Motor neuron (in vitro differentiated cells): ENCODE measurements around the gene ADAMTS6. TPM values are rescaled to one million over a fixed set of nuclear protein-coding genes. Genes with fewer than 3 reads are reported as not detected.

Source experiments
- ATAC-seq, 8 experiments: fragments of 200-7000 bp; cut with Tn5 transposase; replicated peaks in 6 of 8; 2 replicates each; pipeline ENCODE4 v1.8.0; 2021; ENCODE audit warnings: mild to moderate bottlenecking in 8 of 8, moderate library complexity in 8 of 8
- H3K27ac ChIP-seq, 2 donors: fragments of 250-450 bp; sonication (Bioruptor Pico); 2 replicates each; pipeline ENCODE4 v1.9.0; 2021; ENCODE audit warnings: antibody characterized with exemption in 2 of 2, mild to moderate bottlenecking in 2 of 2, moderate library complexity in 1 of 2
- H3K4me1 ChIP-seq, 2 donors: fragments of 250-450 bp; sonication (Bioruptor Pico); replicated peaks in 1 of 2; 2 replicates each; pipeline ENCODE4 v1.6.1; 2021; ENCODE audit warnings: antibody characterized with exemption in 2 of 2, mild to moderate bottlenecking in 2 of 2, moderate library complexity in 1 of 2
- H3K4me3 ChIP-seq, 5 donors: fragments of 250-450 bp; sonication (Bioruptor Pico); 2 replicates each; pipeline ENCODE4 v1.9.0; 2021; ENCODE audit warnings: antibody characterized with exemption in 5 of 5, mild to moderate bottlenecking in 5 of 5, moderate library complexity in 4 of 5
- WGBS, 10 experiments: fragments of 450-650 bp; shearing (Covaris generic); methylation state at CpG; one replicate each; pipeline ENCODE4 v1.0.0; 2022; 5-methylcytosine and 5-hydroxymethylcytosine counted together
- in situ Hi-C, 9 experiments: fragments of 400-800 bp; cut with MboI; loops; one replicate each; pipeline ENCODE4 v1.15.0; 2021; ENCODE audit warnings: low sequenced_read_pairs in 9 of 9, low pct_unique_long_range_greater_than_20kb in 2 of 9; ENCODE audit not compliant: unreplicated experiment in 9 of 9
- total RNA-seq, 8 experiments: library from RNA; unstranded; fragments of 300-600 nt; gene quantifications; 2 replicates each; pipeline versions ENCODE4 v1.2.3 to v1.2.4, GENCODE V29; 2022

The ADAMTS6 gene
- total RNA-seq, 8 experiments from 2014 or later: 0.80 to 5.1 (median 3.4) TPM

DNA sequence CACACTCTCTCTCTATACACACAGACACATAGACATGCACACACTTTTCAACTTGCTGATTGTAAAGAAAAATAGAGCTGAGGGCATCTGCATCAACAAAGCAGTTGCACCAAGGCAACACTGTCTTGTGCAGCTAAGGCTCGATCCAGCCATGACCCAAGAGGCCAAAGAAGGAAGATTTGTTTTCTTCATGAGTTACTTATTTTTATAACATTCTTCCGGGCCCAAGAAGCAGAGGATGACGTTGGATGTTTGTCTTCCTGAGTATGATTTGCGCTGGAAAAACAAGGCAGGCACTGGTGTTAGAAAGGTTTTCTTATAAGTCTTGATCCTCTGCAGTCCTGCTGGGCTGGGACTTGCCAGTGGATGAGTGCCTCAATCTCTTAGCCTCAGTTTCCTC lies 344.1 kb downstream of the ADAMTS6 start:
- Histone ChIP-seq H3K4me1 (peaks cover 3 to 7% of the 10 kb centered on the region in 2 donors), H3K27ac (no peak overlapping the region), H3K4me3 (no peak overlapping the region)
- in situ Hi-C loops: no loop called here
- no peak for ATAC-seq
- WGBS, 10 experiments: 65 to 90% (median 79%) methylated on average over 1 to 4 of the region's 4 CpGs; no CpG with 5 or more reads in 4 of the 10 experiments

DNA sequence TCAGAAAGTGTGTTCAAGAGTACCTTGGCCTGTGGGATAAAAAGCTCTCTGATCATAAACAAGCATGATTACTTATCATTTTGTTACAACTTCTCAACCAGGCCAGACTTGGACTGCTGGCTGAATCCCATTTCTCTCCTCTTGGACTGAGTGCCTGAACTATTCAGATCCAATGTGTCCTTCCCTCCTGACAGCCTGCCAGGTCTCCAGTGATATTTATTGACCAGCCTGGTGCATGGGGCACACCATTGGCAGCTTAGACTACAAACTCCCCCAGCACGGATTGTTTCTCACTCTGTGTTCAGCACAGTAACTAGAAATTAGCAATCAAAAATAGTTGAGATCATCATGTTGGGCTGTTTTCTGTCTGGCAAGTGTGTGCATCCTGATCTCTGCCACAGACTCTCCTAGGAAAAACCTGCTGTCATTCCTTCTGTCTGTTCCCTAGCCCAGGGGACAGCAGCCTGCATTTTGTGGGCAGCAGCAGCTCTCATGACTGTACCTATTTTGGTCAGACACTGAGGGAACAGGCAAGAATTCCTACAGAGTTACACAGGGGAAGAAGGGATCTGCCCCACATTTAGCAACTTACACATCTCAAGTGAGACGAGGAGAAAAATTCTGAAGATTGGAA lies 348.1 kb downstream of the ADAMTS6 start:
- WGBS, 10 experiments: 0 to 100% (median 70%) methylated on average over 1 to 2 of the region's 2 CpGs; no CpG with 5 or more reads in 4 of the 10 experiments
- ATAC-seq: no peak
- peaks cover 0 to 7% of the 10 kb centered on the region in 2 donors for H3K4me1 ChIP-seq
- no peak overlapping the region for H3K4me3 ChIP-seq
- in situ Hi-C loops: no loop called here
- H3K27ac ChIP-seq: no peak overlapping the region

DNA sequence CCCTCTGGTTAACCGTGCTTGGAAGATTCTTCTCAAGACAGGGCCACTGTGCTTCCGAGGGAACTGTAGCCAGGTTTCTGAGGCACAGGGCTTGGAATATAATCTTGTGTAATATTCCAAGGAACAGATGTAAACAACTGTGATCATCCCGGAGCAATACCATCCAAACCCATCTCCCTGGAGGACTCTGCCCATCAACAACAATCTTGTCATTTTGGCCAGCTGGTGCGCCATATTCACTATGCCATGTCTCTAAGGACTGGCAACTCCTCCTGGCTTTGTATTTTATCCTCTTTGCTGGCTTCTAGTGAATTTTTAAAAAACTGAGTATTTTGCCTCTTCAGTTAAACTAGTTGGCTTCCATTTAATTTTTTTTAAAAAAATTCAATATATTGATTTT lies 349.3 kb downstream of the ADAMTS6 start:
- ATAC-seq: no peak
- 49 to 100% (median 94%) methylated on average over 1 to 3 of the region's 4 CpGs; no CpG with 5 or more reads in 1 of the 10 experiments for WGBS, 10 experiments
- H3K27ac ChIP-seq: no peak overlapping the region
- peaks cover 0 to 7% of the 10 kb centered on the region in 2 donors for H3K4me1 ChIP-seq
- H3K4me3 ChIP-seq: no peak overlapping the region
- in situ Hi-C loops: no loop called here

DNA sequence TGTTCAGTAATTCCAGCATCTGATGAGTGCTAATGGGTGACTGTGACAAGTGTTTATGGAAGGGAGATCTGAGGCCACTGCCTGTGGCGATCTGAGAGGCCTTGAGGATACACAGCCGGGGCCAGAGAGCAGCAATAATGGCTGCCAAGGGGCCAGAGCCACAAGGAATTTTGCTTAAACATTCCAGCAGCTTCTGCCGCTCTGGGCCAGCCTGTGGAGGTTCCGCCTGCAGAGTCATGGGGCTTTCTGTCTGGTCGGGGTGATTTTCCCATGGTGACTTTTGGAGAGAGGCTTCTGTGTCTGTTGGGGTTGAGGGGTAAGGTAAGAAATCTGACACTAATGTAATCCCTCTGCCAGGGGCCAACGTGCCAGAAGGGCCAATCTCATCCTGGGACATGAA lies 353.5 kb downstream of the ADAMTS6 start:
- in situ Hi-C loops: no loop called here

DNA sequence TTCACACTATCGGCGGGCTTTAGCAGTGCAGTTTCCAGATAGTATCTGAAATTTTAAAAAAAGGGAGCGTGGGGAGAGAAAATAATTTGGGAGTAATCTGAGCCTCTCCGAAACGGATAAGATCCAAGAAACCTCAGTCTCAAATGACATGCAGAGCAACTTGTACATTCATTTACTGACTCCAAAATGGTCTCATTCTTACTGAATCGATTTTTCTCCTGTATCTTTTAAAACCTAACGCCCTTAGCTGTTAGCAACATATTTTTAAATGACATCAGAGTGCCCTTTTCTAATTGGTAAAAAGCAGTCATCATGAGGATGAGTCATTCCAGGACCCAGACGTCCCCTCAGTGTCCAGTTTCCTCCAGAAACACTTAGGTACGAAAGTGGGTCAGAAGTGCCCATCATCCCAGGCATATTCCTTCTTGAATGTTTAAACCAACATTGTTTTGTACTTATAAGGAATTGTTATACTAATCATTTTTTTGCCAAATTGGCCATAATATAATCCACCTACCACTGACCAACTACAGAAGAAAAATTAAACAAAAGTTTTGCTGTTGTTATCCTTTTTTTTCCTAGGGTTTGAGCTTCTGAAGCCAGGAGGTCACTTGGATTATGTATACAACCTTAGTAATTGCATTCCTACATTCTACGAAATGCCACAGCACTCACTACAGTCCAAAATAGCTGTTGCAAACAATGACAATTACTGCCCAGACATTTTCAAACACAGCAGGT lies 354.4 kb downstream of the ADAMTS6 start:
- Histone ChIP-seq H3K4me1 (peaks cover 4 to 11% of the 10 kb centered on the region in 2 donors), H3K4me3 (no peak overlapping the region), H3K27ac (no peak overlapping the region)
- in situ Hi-C loops: no loop called here
- WGBS, 10 experiments: 22 to 100% (median 92%) methylated on average over 1 to 10 of the region's 10 CpGs
- ATAC-seq: peak in 2 of 8 experiments; percentile 24 to 39

More for the DNA sequence above, 353.5 kb downstream of the ADAMTS6 start:
- Histone ChIP-seq H3K27ac (no peak overlapping the region), H3K4me1 (peaks cover 4 to 11% of the 10 kb centered on the region in 2 donors), H3K4me3 (no peak overlapping the region)
- 61 to 100% (median 90%) methylated on average over 1 to 5 of the region's 6 CpGs; no CpG with 5 or more reads in 5 of the 10 experiments for WGBS, 10 experiments
- ATAC-seq: no peak

DNA sequence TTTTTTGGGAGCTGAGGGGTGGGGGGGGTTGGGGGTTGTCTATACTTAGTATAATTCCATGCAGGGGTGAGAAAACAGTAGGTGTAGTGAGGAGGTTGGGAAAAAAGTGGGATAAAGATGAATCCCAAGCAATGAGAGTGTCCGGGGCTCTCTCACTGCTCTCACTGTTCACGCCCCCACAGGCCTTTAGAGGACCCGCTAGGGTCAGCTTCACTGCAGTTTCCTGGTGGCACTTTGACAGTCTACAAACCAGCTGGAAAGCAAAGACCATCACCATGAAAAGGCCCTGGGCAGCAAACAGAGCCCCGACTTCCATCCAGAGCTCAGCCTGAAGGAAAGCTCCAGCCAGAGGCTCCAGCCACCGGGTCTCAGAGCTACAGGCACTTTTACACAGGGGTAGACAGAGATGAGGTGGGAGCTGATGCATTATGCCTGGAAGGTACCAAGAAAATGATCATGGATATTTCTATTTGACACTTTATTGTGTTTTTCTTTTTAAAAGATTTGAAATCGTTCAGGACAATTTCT lies 355.1 kb downstream of the ADAMTS6 start:
- ATAC-seq: peak in 4 of 8 experiments; percentile 13 to 39 (median 27)

DNA sequence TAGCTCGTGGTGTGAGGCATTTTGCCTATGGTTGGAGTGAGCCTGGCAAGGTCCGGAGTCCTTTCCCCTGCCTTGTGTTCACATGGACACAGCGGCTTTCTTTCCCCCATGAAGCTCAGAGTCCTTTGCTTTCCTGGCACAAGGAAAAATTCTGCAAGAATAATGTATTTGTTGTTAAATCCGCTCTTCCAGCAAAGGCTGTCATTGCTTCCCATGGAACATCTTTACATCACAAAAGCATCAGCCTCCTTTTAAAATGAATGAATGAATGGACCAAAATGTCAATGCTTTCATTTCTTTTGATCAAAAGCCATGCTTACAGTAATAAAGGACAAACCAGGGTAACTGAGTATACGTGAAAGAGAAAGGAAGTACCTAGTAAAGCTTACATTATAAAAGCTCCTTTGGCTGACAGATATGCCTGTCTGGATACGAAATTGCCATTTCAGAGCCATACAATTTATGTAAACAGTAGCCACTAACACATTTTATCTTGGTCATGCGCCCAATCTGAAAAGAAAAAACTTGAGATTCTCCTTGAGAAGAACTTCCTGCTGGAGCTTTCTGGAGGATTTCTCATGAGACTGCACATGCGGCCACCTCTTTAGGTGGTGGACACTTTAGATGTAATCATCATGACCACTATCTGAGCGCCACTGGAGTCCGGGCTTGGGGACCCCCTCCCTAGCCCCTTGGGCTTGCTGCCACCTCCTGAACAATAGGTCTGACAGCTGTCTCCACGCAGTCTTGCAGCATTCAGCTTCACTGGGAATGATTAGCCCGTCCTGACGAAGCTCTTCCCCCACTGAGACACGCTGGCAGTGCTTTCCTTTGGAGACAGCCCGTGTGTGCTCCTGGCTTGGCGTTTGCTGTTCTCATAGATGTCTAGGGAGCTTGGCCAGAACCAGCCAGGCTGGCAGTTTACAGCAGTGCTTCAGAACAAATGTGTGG lies 355.9 kb downstream of the ADAMTS6 start:
- in situ Hi-C loops: no loop called here
- ATAC-seq: peak in 6 of 8 experiments; percentile 20 to 87 (median 72)
- Histone ChIP-seq H3K4me3 (no peak overlapping the region), H3K4me1 (peaks cover 4 to 11% of the 10 kb centered on the region in 2 donors), H3K27ac (no peak overlapping the region)
- 28 to 85% (median 62%) methylated on average over 1 to 13 of the region's 16 CpGs for WGBS, 10 experiments

More for the DNA sequence above, 355.1 kb downstream of the ADAMTS6 start:
- Histone ChIP-seq H3K4me1 (peaks cover 4 to 11% of the 10 kb centered on the region in 2 donors), H3K27ac (no peak overlapping the region), H3K4me3 (no peak overlapping the region)
- WGBS, 10 experiments: 20 to 88% (median 77%) methylated on average over 1 to 5 of the region's 6 CpGs; no CpG with 5 or more reads in 1 of the 10 experiments
- in situ Hi-C loops: no loop called here

DNA sequence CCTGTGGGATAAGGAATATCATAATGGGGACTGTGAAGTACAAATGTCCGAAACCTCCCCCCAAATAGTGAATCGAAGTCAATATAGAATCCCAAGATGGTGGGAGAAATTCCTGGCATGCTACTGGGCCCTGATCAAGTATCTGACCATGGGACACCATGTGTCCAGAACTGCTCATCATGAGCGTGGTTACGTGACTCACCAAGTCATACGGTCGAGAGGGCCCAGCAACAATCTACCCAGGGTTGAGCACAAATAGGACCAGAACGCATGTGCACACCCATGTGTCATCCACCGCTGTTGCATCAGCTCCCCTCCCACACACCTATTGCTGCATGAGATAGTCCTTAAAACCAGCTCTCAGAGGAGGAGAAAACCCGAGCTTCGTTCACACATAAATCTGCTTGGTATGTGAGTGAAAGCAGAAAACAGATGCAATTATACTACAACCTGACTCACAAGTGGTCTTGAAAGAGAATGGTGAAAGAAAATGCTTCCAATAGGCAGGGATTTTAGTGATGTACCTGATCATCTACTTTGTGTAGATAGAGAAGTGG lies 359.8 kb downstream of the ADAMTS6 start:
- Histone ChIP-seq H3K4me1 (peaks cover 4 to 11% of the 10 kb centered on the region in 2 donors), H3K4me3 (no peak overlapping the region), H3K27ac (no peak overlapping the region)
- in situ Hi-C loops: no loop called here
- peak in 4 of 8 experiments; percentile 17 to 56 (median 39) for ATAC-seq
- 53 to 95% (median 76%) methylated on average over 2 to 9 of the region's 10 CpGs; no CpG with 5 or more reads in 2 of the 10 experiments for WGBS, 10 experiments

DNA sequence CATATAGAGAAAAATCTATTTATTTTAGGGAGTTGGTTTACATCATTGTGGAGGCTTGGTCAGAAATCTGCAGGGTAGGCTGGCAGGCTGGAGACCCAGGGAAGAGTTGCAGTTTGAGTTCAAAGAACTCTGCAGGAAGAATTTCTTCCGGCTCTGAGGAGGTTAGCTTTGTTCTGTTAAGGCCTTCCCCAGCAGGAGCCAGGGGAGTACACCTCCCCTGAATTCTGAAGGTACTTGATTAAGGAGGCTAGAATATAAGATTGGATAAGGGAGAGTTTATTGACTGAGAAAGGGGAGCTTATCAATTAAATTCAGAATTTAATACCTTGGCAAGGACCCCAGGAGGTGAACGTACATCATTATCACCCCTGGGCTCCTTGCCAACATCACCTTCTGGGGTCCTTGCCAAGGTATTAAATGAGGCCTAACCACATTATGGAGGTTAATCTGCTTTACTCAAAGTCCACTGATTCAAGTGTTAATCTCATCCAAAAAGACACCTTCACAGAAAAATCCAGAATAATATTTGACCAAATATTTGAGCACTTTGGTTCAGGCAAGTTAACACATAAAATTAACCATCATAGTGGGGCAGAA lies 361.3 kb downstream of the ADAMTS6 start:
- no peak overlapping the region for H3K4me3 ChIP-seq
- 60 to 82% (median 67%) methylated on average over 1 to 2 of the region's 2 CpGs; no CpG with 5 or more reads in 5 of the 10 experiments for WGBS, 10 experiments
- no peak for ATAC-seq
- H3K4me1 ChIP-seq: peaks cover 0 to 2% of the 10 kb centered on the region in 2 donors
- in situ Hi-C loops: no loop called here
- H3K27ac ChIP-seq: no peak overlapping the region

DNA sequence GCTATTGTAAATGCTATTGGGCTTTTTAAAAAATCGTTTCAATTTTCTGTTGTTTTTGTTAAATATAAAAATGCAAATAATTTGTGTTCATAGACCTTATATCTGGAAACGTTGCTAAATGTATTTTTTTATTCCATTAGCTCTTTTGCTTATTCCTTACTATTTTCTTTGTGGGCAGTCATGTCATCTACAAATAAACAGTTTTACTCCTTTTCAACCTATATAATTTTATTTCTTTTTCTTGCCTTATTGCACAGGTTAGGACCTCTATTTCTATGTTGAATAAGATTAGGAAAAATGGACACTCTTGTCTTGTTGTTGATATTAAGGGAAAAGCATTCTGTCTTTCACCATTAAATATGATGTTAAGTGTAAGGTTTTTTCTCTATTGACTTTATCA lies 364.2 kb downstream of the ADAMTS6 start:
- Histone ChIP-seq H3K4me3 (no peak overlapping the region), H3K27ac (no peak overlapping the region), H3K4me1 (no peaks in the 10 kb centered on the region)
- no peak for ATAC-seq
- in situ Hi-C loops: no loop called here
- 41 to 80% (median 70%) methylated on average over 2 of the region's 2 CpGs; no CpG with 5 or more reads in 1 of the 10 experiments for WGBS, 10 experiments

DNA sequence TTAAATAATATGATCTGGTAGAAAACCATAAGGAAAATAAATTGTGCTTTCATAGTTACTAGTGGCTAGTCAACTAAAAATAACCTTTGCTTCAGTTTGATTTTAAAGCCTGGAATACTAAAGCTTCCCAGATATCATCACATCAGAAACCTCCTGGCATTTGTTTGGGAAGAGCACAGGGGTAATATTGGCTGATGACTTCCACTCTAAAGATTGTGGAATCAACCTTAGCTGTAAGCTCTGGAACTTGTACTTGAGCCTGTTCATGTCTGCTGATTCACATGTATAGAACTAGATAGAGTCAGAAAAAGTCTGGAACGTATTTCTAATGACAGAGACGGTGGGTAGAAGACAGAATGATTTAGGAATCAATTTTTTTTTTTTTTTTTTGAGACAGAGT lies 367.9 kb downstream of the ADAMTS6 start:
- H3K27ac ChIP-seq: no peak overlapping the region
- ATAC-seq: no peak
- no peak overlapping the region for H3K4me3 ChIP-seq
- no peaks in the 10 kb centered on the region for H3K4me1 ChIP-seq
- in situ Hi-C loops: no loop called here
- WGBS, 10 experiments: 15 to 83% (median 73%) methylated on average over 1 to 2 of the region's 2 CpGs; no CpG with 5 or more reads in 5 of the 10 experiments
